GM10266 (cell line): Measurements from ENCODE around the gene NPSR1.

Source experiments
- DNase-seq: peaks from one replicate; pipeline ENCODE4 v3.0.0; 2012; ENCODE audit errors: extremely low spot score
- TF ChIP-seq, protein P1 (sequence below): IDR thresholded peaks from 2 replicates; pipeline ENCODE4 v1.5.1; 2012; ENCODE audit warnings: mild to moderate bottlenecking, low read depth; ENCODE audit not compliant: control insufficient read depth, insufficient read depth; ENCODE audit errors: missing control alignments

The NPSR1 gene

DNA sequence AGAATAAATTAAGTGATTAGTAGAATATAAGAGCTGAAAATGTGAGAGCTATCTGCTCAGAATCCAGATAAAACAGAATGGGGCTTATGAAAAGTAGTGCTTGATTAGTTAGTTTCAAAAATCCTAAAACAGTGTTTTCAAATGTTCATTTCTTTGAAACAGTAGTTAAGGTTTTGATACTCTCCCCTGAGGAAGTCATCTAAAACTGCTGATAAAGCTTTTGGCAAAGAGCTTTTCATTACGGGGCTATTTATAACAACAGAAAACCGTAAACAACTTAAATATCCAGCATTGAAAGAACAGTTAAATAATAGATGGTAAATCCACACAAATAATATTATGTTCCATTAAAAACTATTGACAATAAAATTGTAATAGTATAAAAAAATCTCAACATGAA is 77.5 kb downstream of the NPSR1 start:
- no peak for DNase-seq
- TF ChIP-seq, protein P1, sequence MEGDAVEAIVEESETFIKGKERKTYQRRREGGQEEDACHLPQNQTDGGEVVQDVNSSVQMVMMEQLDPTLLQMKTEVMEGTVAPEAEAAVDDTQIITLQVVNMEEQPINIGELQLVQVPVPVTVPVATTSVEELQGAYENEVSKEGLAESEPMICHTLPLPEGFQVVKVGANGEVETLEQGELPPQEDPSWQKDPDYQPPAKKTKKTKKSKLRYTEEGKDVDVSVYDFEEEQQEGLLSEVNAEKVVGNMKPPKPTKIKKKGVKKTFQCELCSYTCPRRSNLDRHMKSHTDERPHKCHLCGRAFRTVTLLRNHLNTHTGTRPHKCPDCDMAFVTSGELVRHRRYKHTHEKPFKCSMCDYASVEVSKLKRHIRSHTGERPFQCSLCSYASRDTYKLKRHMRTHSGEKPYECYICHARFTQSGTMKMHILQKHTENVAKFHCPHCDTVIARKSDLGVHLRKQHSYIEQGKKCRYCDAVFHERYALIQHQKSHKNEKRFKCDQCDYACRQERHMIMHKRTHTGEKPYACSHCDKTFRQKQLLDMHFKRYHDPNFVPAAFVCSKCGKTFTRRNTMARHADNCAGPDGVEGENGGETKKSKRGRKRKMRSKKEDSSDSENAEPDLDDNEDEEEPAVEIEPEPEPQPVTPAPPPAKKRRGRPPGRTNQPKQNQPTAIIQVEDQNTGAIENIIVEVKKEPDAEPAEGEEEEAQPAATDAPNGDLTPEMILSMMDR: no peak

DNA sequence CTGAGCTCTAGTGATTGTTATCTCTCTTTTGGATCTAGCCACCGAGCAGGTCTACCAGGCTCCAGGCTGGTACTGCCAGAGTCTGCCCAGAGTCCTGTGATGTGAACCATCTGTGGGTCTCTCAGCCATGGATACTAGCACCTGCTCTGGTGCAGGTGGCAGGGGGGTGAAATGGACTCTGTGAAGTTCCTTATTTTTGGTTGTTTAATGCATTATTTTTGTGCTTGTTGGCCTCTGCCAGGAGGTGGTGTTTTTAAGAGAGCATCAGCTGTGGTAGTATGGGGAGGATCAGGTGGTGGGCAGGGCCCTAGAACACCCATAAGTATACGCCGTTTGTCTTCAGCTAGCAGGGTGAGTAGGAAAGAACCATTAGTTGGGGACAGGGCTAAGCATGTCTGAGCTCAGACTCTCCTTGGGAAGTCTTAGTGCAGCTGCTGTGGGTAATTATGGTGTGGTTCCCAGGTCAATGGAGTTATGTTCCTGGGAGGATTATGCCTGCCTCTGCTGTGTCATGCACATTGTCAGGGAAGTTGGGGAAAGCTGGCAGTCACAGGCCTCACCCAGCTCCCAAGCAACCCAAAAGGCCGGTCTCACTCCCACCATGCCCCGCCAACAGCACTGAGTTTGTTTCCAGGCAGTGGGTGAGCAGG is 81.8 kb downstream of the NPSR1 start:
- DNase-seq: no peak
- TF ChIP-seq, protein P1: no peak

DNA sequence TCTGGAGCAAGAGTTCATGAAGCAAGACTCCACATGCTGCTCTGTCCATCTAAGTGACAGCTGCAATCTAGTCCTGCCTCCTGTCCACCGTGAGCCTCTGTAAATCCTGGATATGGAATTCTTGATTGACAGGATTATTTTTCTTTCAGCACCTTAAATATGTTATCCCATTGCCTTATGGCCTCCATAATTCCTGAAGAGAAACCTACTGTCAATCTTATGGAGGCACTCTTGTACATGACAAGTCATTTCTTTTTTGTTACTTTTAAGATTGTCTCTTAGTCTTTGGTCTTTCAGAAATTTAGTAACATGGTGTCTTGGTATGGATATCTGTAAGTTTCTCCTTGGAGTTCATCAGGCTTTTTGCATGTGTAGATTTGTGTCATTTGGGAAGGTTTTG is 82.8 kb downstream of the NPSR1 start:
- no peak for DNase-seq
- TF ChIP-seq, protein P1: no peak

DNA sequence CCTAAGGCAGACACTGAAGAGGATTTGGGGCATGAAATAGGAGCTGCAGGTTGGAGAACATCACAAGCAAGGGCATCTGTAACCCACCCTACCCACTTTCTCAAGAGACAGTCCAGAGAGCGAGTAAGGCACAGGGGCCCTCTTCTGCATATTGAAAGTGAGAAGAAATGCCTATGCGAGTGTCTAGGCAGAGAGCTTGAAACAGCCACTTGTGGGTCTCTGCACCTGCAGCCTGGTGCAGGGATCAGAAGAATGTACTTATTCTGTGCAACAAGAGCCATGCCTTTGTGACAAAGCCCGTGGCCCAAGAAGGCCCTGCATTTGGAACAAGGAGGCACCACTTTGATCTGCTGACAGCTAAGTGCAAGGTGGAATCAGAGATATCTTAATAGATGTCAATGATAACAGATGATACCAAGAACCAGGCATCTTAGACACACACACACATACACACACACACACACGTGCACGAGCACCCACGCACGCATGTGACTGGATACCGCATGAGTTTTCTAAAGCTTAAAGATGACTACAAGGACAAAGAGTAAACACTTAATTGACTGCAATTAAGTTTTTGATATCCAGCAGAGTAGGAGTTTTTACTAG is 89.3 kb downstream of the NPSR1 start:
- TF ChIP-seq, protein P1: no peak
- DNase-seq: no peak

DNA sequence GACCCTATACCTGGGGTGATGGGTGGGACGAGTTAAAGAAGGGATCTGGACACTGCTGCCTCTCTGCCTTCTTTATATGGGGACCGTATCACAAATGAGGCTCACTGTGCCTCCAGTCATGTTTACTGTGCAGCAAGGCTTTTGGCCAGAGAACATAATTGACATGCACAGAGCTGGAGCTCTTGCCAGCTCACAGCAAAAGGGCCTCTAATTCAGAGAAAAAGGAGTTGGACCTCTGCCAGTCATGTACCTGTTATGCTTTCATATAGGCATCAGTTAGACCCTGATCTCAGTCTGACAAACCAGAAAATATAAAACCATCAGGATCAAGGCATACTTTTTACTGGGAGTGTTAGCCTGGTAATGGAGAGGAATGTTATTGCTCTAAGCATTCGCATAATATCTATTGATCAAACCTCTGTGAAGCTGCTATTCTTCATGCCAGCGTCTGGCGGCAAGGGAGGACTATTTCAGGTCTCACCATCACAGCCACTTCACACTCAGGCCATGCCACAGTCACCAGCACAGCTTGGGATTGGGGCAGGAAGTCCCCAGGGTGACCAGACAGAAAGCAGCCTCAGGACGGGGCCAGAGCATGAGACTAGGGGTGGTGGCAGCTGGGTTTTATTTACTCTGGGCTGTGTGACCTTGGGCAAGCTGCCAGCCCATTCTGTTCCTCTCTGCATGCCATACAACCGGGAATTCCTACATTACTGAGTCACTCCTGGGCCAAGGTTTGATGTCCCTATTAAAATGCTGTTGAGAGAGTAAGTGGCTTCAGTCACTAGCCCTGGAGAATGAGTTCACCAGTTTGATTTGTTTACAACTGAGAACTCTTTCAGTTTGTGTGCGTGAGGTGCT is 90.1 kb downstream of the NPSR1 start:
- TF ChIP-seq, protein P1: no peak
- DNase-seq: no peak

DNA sequence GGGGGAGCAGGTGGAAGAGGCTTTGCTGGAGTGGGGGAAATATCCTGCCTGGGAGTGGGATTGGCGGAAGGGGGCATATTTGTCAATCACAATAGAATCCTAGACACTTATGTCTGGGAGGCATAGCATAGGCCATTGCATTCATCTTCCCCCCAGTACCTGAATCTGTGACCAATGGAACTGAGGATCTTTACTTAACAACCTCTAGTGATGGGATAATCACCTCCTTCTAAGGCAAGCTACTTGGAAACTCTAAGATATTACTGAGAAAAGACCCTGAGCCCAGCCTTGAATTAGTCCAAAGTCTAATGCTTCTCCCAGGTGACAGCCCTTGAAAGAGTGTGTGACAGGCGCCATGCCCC is 90.7 kb downstream of the NPSR1 start:
- DNase-seq: no peak
- TF ChIP-seq, protein P1: no peak

DNA sequence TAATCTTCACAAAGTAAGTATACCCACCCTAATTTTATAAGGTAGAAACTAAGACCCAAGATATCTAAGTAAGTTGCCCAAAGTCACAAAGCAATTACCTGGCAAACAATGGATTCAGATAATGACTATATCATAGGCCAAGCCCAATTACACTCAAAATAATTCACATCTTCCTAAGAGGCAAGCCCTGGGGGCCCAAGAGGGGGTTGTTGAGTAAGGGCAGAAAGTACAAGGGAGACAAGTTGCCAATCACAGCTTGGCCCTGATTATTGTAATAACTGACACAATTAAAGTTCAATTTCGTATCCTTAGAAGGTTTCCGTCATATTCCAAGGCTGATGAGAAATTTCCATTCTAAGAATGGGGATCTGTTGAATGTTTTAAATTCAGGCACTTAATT is 91.4 kb downstream of the NPSR1 start:
- no peak for DNase-seq
- TF ChIP-seq, protein P1: no peak
